ENCODE measurements around the gene ORC2. TPM values are rescaled to one million over a fixed set of nuclear protein-coding genes. Genes with fewer than 3 reads are reported as not detected.
"Not testable (repeated sequence)": the region's sequence is repeated elsewhere in the genome, so short reads cannot be mapped to it uniquely, and the experiment has no call there.

Gene ORC2
- total and polyA plus RNA-seq, 9 donors, result 11.4 to 17.5 (median 13.4) TPM

- H3K27ac ChIP-seq (ENCODE audit: low read length), result no peak overlapping the region
- no peaks in the 10 kb centered on the region for H3K4me1 ChIP-seq (ENCODE audit: control insufficient read depth, insufficient read depth, low read length)
- no peaks in the 10 kb centered on the region for H3K27me3 ChIP-seq (ENCODE audit: control insufficient read depth, insufficient read depth, low read length)
- H3K36me3 ChIP-seq (ENCODE audit: control insufficient read depth, insufficient read depth, low read length), result peaks cover 6% of the 10 kb centered on the region
- no peaks in the 10 kb centered on the region for H3K9me3 ChIP-seq (replicated peaks; ENCODE audit: control insufficient read depth, low read depth, low read length)
- no peak overlapping the region for H3K4me3 ChIP-seq (ENCODE audit: low read length)
- DNase-seq, result no peak
Measured at GRCh38 chr2:200975672-200976071, 12.2 kb upstream of the ORC2 start.

- not testable (repeated sequence) for DNase-seq; H3K36me3 ChIP-seq (ENCODE audit: control insufficient read depth, insufficient read depth, low read length); H3K4me3 ChIP-seq (ENCODE audit: low read length); H3K9me3 ChIP-seq (replicated peaks; ENCODE audit: control insufficient read depth, low read depth, low read length); H3K27ac ChIP-seq (ENCODE audit: low read length); H3K4me1 ChIP-seq (ENCODE audit: control insufficient read depth, insufficient read depth, low read length); H3K27me3 ChIP-seq (ENCODE audit: control insufficient read depth, insufficient read depth, low read length)
- no CpG with 5 or more reads among the region's 3 CpGs for WGBS (ENCODE audit: insufficient coverage)
Measured at GRCh38 chr2:200970057-200970456, 6.6 kb upstream of the ORC2 start.

- no peaks in the 10 kb centered on the region for H3K9me3 ChIP-seq (replicated peaks; ENCODE audit: control insufficient read depth, low read depth, low read length)
- H3K27ac ChIP-seq (ENCODE audit: low read length), result no peak overlapping the region
- H3K36me3 ChIP-seq (ENCODE audit: control insufficient read depth, insufficient read depth, low read length), result no peaks in the 10 kb centered on the region
- H3K27me3 ChIP-seq (ENCODE audit: control insufficient read depth, insufficient read depth, low read length), result no peaks in the 10 kb centered on the region
- WGBS (ENCODE audit: insufficient coverage), result 70% methylated on average over 2 of the region's 2 CpGs
- H3K4me3 ChIP-seq (ENCODE audit: low read length), result no peak overlapping the region
- DNase-seq, result no peak
- H3K4me1 ChIP-seq (ENCODE audit: control insufficient read depth, insufficient read depth, low read length), result no peaks in the 10 kb centered on the region
Measured at GRCh38 chr2:200968735-200969134, 5.3 kb upstream of the ORC2 start.

- DNase-seq, result no peak
- Histone ChIP-seq H3K9me3 (replicated peaks; ENCODE audit: control insufficient read depth, low read depth, low read length) (no peaks in the 10 kb centered on the region), H3K4me3 (ENCODE audit: low read length) (no peak overlapping the region), H3K36me3 (ENCODE audit: control insufficient read depth, insufficient read depth, low read length) (no peaks in the 10 kb centered on the region), H3K4me1 (ENCODE audit: control insufficient read depth, insufficient read depth, low read length) (no peaks in the 10 kb centered on the region), H3K27ac (ENCODE audit: low read length) (no peak overlapping the region), H3K27me3 (ENCODE audit: control insufficient read depth, insufficient read depth, low read length) (no peaks in the 10 kb centered on the region)
- 86% methylated on average over 1 of the region's 1 CpG for WGBS (ENCODE audit: insufficient coverage)
Measured at GRCh38 chr2:200968162-200968561, 4.7 kb upstream of the ORC2 start.

- no peak overlapping the region for H3K27ac ChIP-seq (ENCODE audit: low read length)
- no peaks in the 10 kb centered on the region for H3K36me3 ChIP-seq (ENCODE audit: control insufficient read depth, insufficient read depth, low read length)
- DNase-seq, result peak; percentile 22
- no peaks in the 10 kb centered on the region for H3K9me3 ChIP-seq (replicated peaks; ENCODE audit: control insufficient read depth, low read depth, low read length)
- H3K4me3 ChIP-seq (ENCODE audit: low read length), result no peak overlapping the region
- H3K27me3 ChIP-seq (ENCODE audit: control insufficient read depth, insufficient read depth, low read length), result no peaks in the 10 kb centered on the region
- no CpG with 5 or more reads among the region's 4 CpGs for WGBS (ENCODE audit: insufficient coverage)
- H3K4me1 ChIP-seq (ENCODE audit: control insufficient read depth, insufficient read depth, low read length), result peaks cover 4% of the 10 kb centered on the region
Measured at GRCh38 chr2:200966770-200967169, 3.3 kb upstream of the ORC2 start.

GRCh38 chr2:200964498-200964897, 1.0 kb upstream of the ORC2 start:
- H3K27me3 ChIP-seq (ENCODE audit: control insufficient read depth, insufficient read depth, low read length), result no peaks in the 10 kb centered on the region
- H3K9me3 ChIP-seq (replicated peaks; ENCODE audit: control insufficient read depth, low read depth, low read length), result no peaks in the 10 kb centered on the region
- no peaks in the 10 kb centered on the region for H3K36me3 ChIP-seq (ENCODE audit: control insufficient read depth, insufficient read depth, low read length)
- no peak for DNase-seq
- peaks cover 4% of the 10 kb centered on the region for H3K4me1 ChIP-seq (ENCODE audit: control insufficient read depth, insufficient read depth, low read length)
- H3K27ac ChIP-seq (ENCODE audit: low read length), result no peak overlapping the region
- WGBS (ENCODE audit: insufficient coverage), result 80% methylated on average over 3 of the region's 6 CpGs
- H3K4me3 ChIP-seq (ENCODE audit: low read length), result peak overlapping the region; percentile 92

GRCh38 chr2:200963918-200964252, 425 bp upstream of the ORC2 start:
- WGBS (ENCODE audit: insufficient coverage), result 0% methylated on average over 16 of the region's 21 CpGs
- Histone ChIP-seq H3K27ac (ENCODE audit: low read length) (peak overlapping the region; percentile 73), H3K4me3 (ENCODE audit: low read length) (peak overlapping the region; percentile 92)
- not testable (repeated sequence) for H3K36me3 ChIP-seq (ENCODE audit: control insufficient read depth, insufficient read depth, low read length); H3K27me3 ChIP-seq (ENCODE audit: control insufficient read depth, insufficient read depth, low read length); H3K4me1 ChIP-seq (ENCODE audit: control insufficient read depth, insufficient read depth, low read length); H3K9me3 ChIP-seq (replicated peaks; ENCODE audit: control insufficient read depth, low read depth, low read length); DNase-seq

- Histone ChIP-seq H3K36me3 (ENCODE audit: control insufficient read depth, insufficient read depth, low read length) (no peaks in the 10 kb centered on the region), H3K4me1 (ENCODE audit: control insufficient read depth, insufficient read depth, low read length) (peaks cover 4% of the 10 kb centered on the region), H3K9me3 (replicated peaks; ENCODE audit: control insufficient read depth, low read depth, low read length) (no peaks in the 10 kb centered on the region), H3K27ac (ENCODE audit: low read length) (peak overlapping the region; percentile 79), H3K27me3 (ENCODE audit: control insufficient read depth, insufficient read depth, low read length) (no peaks in the 10 kb centered on the region), H3K4me3 (ENCODE audit: low read length) (peak overlapping the region; percentile 92)
- 0% methylated on average over 1 of the region's 7 CpGs for WGBS (ENCODE audit: insufficient coverage)
- DNase-seq, result no peak
Measured at GRCh38 chr2:200962811-200963123, 693 bp downstream of the ORC2 start.

DNA sequence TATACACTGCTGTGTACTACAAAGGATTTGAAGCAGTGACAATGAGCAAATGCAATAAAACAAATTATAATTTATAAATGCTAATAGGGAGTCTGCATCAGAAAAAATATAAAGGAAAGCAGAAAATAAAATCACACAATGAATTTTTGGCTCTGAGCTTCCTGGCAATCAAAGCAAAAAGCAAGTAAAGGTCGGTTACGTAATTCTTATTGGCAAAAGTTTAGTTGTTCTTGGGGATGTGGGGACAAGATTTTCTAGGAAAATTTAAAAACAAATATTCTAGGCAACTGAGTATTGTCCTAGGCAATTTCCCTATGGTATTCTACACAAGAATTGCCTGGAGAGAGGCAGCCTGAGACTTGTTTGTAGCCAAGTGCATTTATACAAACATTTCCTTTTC, 1.8 kb downstream of the ORC2 start:
- WGBS (ENCODE audit: insufficient coverage), result no CpG with 5 or more reads among the region's 2 CpGs
- Histone ChIP-seq H3K4me1 (ENCODE audit: control insufficient read depth, insufficient read depth, low read length) (peaks cover 4% of the 10 kb centered on the region), H3K36me3 (ENCODE audit: control insufficient read depth, insufficient read depth, low read length) (peaks cover 3% of the 10 kb centered on the region), H3K27ac (ENCODE audit: low read length) (no peak overlapping the region), H3K27me3 (ENCODE audit: control insufficient read depth, insufficient read depth, low read length) (no peaks in the 10 kb centered on the region), H3K4me3 (ENCODE audit: low read length) (no peak overlapping the region), H3K9me3 (replicated peaks; ENCODE audit: control insufficient read depth, low read depth, low read length) (no peaks in the 10 kb centered on the region)
- DNase-seq, result peak; percentile 40

DNA sequence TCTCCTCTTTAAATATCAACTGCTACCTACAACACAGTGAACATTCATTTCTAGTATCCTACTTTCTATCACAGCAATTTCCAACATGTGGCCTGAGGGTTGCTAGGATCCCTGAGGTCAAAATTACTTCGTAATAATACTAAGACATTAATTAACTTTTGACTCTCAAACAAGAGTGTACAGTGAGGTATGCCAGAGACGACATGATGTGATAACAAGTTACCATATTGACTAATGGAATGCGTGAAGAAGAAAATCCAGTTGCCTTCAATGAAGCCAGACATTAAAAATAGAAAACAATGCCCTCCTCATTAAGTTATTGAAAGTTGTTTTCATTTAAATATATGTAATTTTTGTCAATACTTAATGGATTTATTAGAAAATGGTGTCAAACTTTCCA, 13.1 kb downstream of the ORC2 start:
- Histone ChIP-seq H3K27ac (ENCODE audit: low read length) (no peak overlapping the region), H3K27me3 (ENCODE audit: control insufficient read depth, insufficient read depth, low read length) (no peaks in the 10 kb centered on the region), H3K4me1 (ENCODE audit: control insufficient read depth, insufficient read depth, low read length) (no peaks in the 10 kb centered on the region), H3K36me3 (ENCODE audit: control insufficient read depth, insufficient read depth, low read length) (peaks cover 14% of the 10 kb centered on the region), H3K9me3 (replicated peaks; ENCODE audit: control insufficient read depth, low read depth, low read length) (no peaks in the 10 kb centered on the region), H3K4me3 (ENCODE audit: low read length) (no peak overlapping the region)
- WGBS (ENCODE audit: insufficient coverage), result no CpG with 5 or more reads among the region's 3 CpGs
- no peak for DNase-seq

DNA sequence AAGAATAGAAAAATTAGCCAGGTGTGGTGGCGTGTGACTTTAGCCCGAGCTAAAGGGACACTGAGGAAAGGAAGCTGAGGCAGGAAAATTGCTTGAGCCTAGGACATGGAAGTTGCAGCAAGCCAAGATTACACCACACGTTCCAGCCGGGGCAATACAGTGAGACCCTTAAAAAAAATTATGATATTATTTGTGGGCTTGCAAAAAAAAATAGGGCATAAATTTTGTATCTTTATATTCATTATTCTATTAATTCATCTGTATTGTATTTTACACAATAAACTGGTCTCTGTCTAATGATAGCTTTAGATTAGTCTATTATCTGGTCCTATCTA, 18.1 kb downstream of the ORC2 start:
- Histone ChIP-seq H3K4me1 (ENCODE audit: control insufficient read depth, insufficient read depth, low read length) (no peaks in the 10 kb centered on the region), H3K27me3 (ENCODE audit: control insufficient read depth, insufficient read depth, low read length) (no peaks in the 10 kb centered on the region), H3K27ac (ENCODE audit: low read length) (no peak overlapping the region), H3K9me3 (replicated peaks; ENCODE audit: control insufficient read depth, low read depth, low read length) (no peaks in the 10 kb centered on the region), H3K36me3 (ENCODE audit: control insufficient read depth, insufficient read depth, low read length) (peaks cover 29% of the 10 kb centered on the region), H3K4me3 (ENCODE audit: low read length) (no peak overlapping the region)
- 100% methylated on average over 2 of the region's 4 CpGs for WGBS (ENCODE audit: insufficient coverage)
- no peak for DNase-seq
